Measurements from ENCODE around the gene IAPP.
"Not testable (repeated sequence)": the region's sequence is repeated elsewhere in the genome, so short reads cannot be mapped to it uniquely, and the experiment has no call there.

Gene IAPP

GRCh38 chr12:21384261-21384660, 11.6 kb downstream of the IAPP start:
- DNase-seq: no peak

GRCh38 chr12:21387174-21387573, 14.5 kb downstream of the IAPP start:
- DNase-seq: no peak

GRCh38 chr12:21392384-21392783, 19.7 kb downstream of the IAPP start:
- no peak for DNase-seq

GRCh38 chr12:21394828-21395626, 22.3 kb downstream of the IAPP start:
- DNase-seq: not testable (repeated sequence)

DNA sequence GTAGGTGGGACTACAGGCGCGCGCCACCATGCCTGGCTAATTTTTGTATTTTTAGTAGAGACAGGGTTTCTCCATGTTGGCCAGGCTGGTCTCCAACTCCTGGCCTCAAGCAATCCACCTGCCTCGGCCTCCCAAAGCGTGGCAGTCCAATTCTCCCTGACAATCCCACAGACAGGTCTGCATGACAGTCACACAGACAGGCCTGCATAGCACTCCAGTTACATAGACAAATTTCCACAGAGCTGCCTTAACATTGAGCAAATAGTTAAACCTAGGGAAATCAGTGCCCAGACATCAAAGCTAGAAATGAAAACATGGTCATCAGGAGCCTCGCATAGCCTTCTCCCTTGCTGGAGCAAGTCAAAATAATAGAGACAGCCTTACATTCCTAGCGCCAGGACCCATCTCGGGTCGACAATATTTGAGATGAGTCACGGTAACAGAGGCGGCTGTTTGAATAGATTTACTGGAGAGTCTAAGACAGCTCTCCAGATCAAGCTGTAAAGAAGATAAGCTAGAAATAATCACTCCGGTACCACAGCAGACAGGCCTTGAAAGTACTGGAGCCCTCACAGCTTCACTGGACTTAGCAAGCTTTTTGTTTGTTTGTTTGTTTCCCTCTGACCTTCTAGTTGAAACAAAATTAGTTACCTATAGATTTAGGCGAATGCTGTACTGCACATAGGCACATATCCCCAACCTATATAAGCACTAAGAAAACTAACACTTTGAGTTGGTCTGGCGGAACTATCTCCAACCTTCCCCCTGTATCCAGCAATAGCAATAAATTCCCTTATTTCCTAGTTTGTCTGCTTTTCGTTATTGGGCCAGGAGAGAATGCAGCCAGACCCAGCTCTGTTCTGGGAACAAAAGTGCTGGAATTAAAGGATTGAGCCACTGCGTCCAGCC, 40.9 kb downstream of the IAPP start:
- no peak for DNase-seq

- no peak for DNase-seq
These were observed 43.9 kb downstream of the IAPP start for GRCh38 chr12:21416511-21417121.

DNA sequence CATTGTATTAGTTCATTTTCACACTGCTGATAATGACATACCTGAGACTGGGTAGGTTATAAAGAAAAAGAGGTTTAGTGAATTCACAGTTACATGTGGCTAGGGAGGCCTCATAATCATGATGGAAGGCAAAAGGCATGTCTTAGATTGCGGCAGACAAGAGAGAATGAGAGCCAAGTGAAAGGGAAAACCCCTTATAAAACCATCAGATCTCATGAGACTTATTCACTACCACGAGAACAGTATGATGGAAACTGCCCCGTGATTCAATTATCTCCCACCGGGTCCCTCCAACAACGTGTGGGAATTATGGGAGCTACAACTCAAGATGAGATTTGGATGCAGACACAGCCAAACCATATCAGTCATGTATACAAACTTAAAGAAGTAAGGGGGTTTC, 45.7 kb downstream of the IAPP start:
- DNase-seq: not testable (repeated sequence)

DNA sequence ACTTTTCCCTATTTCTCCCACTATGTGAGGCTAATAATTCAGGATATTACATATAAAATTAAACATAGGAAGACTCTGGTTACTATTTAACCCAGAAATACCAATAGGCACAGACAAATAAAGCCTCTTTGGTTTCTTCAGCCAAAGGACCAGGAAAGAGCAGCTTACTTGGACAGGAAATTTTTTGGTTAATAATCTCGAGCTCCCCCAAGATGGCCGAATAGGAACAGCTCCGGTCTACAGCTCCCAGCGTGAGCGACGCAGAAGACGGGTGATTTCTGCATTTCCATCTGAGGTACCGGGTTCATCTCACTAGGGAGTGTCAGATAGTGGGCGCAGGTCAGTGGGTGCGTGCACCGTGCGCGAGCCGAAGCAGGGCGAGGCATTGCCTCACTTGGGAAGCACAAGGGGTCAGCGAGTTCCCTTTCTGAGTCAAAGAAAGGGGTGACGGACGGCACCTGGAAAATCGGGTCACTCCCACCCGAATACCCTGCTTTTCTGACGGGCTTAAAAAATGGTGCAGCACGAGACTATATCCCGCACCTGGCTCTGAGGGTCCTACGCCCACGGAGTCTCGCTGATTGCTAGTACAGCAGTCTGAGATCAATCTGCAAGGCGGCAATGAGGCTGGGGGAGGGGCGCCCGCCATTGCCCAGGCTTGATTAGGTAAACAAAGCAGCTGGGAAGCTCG, 46.5 kb downstream of the IAPP start:
- not testable (repeated sequence) for DNase-seq

GRCh38 chr12:21428241-21428640, 55.5 kb downstream of the IAPP start:
- DNase-seq: no peak
